Cardiac ventricle fibroblast (primary cell): ENCODE data around the gene SLC9A1. TPM values are rescaled to one million over a fixed set of nuclear protein-coding genes. Genes with fewer than 3 reads are reported as not detected.

Experiments used
- total RNA-seq: library from RNA; depleted of rRNA; stranded (reverse); fragments of >200 nt; gene quantifications from 2 replicates; pipeline ENCODE4 v1.2.3, GENCODE V29; 2015

SLC9A1 gene
- total RNA-seq, result 24.9 and 34.8 TPM in 2 replicates

GRCh38 chr1:27154991-27155781 is at the start of gene SLC9A1:
TSS of gene SLC9A1 (minus strand) at chr1:27155125. CDS start at chr1:27154334, 791 bp downstream.

Other genes starting within 250 kb of the SLC9A1 start
- 0.20 TPM in 1 of 2 replicates, not detected in the other for gene NR0B2, start 241.2 kb downstream of the SLC9A1 start, total RNA-seq
- gene NUDC, start 233.4 kb downstream of the SLC9A1 start, total RNA-seq, result 48.2 and 50.8 TPM in 2 replicates
- not detected in 2 replicates for gene KDF1, start 194.7 kb downstream of the SLC9A1 start, total RNA-seq
- 97.8 and 113 TPM in 2 replicates for gene TRNP1, start 161.4 kb downstream of the SLC9A1 start, total RNA-seq
- gene TENT5B, start 142.3 kb downstream of the SLC9A1 start, total RNA-seq, result 9.7 and 12.7 TPM in 2 replicates
- 20.0 and 22.7 TPM in 2 replicates for gene WDTC1, start 79.5 kb upstream of the SLC9A1 start, total RNA-seq
- 21.7 and 22.9 TPM in 2 replicates for gene TMEM222, start 167.0 kb upstream of the SLC9A1 start, total RNA-seq
- gene SYTL1, start 186.9 kb upstream of the SLC9A1 start, total RNA-seq, result 1.2 TPM in 1 of 2 replicates, not detected in the other
- 16.2 and 20.0 TPM in 2 replicates for gene MAP3K6, start 211.8 kb upstream of the SLC9A1 start, total RNA-seq
- 0.29 TPM in 1 of 2 replicates, not detected in the other for gene FCN3, start 219.7 kb upstream of the SLC9A1 start, total RNA-seq
- not detected in 2 replicates for gene CD164L2, start 228.2 kb upstream of the SLC9A1 start, total RNA-seq
- gene GPR3, start 237.5 kb upstream of the SLC9A1 start, total RNA-seq, result 0.06 and 0.34 TPM in 2 replicates